Mesenteric fat pad (tissue), 1 donor: Measurements from ENCODE around the gene FKBP8. TPM values are rescaled to one million over a fixed set of nuclear protein-coding genes. Genes with fewer than 3 reads are reported as not detected.

ENCODE experiments used
- DNase-seq: peaks from one replicate; pipeline ENCODE4 v3.0.0-alpha.2; 2020; ENCODE audit warnings: low spot score
- total RNA-seq: library from RNA; stranded (reverse); fragmentation: NEBNext Ultra II Directional; extraction: Animal tissue kit (Norgen Biotek cat#: 25700); gene quantifications from one replicate; pipeline ENCODE4 v1.2.1, GENCODE V29; 2021
- donor health status: DM: yes; HTN: yes; CAD: no.

Gene FKBP8
- total RNA-seq, 1 donor from 2014 or later = 176 TPM

- no peak for DNase-seq
Measured at GRCh38 chr19:18503337-18503970, 39.9 kb downstream of the FKBP8 start.

DNA sequence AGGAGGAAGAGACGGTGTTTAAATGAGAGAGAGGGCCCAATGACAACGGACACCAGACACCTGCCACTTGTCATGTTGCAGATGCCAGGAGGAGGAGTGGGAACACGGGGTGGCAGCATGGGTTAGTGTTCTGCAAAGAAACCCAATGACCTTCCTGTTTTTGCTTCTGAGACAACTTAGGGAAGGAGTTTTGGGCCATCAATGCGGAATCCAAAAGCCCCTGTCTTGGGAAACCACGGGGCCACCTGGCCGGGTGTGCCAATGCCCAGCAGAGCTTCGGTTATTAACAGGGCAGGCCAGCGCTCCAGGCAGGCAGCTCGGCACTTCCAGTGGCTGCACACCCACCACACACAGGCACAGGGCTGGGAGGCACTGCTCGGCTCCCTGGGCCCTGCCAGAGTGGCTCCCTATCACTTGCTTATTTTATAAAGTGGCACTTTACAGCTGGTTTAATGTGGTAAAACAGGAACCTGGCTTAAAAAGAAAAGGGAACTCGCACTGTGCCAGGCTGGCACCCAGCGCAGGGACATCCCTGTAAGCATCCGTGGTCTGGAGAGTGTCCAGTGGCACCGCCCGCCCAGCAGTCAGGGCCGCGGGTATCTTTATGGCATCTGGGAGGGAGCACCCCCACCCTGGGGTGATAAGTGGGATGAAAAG lies 40.6 kb downstream of the FKBP8 start:
- DNase-seq = no peak

GRCh38 chr19:18502246-18502637 lies 41.1 kb downstream of the FKBP8 start:
- DNase-seq = no peak

- DNase-seq = no peak
Measured at GRCh38 chr19:18501832-18502231, 41.5 kb downstream of the FKBP8 start.

DNA sequence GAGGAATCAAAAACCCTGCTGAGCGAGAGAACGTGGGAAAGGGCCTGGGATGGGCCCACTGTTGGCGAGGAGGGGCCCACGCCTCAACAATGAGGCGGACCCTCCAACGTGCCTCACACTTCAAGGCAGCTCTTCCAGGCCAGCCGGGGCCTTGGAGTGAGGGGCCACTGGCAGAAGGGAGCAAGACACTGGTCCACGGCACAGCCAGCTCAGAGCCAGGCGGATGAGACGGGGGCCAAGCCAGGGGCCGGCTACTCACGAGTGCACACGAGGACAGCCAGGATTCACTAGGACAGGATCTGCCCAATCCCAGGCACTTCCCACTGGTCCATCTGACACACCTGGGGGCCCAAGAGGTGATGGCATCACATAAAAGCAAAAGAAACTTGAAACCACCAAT lies 42.0 kb downstream of the FKBP8 start:
- no peak for DNase-seq

DNA sequence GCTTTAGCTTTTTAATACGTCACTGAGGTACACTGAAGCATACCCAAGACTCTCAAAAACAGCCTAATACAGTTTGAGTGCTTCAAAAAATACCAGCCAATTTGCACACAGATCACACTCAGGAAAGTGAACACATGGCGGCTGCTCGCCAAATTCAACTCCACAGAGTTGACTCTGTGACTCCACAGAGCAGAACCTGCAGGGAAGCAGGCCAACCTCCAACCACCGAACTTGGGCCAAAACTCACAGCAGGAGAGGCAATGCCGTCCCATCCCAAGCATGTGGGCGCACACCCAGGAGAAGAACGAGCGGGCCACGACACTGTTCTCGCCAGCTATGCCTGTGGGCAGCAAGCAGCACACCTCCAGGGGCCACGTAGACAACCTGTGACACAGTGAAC lies 42.6 kb downstream of the FKBP8 start:
- no peak for DNase-seq

DNA sequence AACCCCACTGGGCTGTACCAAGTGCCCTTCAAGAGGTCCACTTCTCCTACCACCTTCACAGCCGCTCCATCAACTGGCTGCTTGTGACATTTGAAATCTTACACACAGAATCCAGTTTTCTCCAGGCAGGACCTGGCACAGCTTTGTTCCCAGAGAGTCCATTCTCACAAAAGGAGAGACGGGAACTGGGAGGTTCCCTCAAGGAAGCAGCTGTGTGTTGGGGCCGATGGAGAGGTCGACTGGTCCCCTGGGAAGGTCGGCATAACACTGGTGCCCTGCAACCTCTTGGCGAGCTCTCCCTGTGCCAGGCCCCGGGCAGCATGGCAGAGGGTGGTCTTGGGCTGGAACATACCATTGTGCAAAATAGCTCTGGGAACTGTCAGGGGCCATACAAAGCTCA lies 43.0 kb downstream of the FKBP8 start:
- no peak for DNase-seq

DNA sequence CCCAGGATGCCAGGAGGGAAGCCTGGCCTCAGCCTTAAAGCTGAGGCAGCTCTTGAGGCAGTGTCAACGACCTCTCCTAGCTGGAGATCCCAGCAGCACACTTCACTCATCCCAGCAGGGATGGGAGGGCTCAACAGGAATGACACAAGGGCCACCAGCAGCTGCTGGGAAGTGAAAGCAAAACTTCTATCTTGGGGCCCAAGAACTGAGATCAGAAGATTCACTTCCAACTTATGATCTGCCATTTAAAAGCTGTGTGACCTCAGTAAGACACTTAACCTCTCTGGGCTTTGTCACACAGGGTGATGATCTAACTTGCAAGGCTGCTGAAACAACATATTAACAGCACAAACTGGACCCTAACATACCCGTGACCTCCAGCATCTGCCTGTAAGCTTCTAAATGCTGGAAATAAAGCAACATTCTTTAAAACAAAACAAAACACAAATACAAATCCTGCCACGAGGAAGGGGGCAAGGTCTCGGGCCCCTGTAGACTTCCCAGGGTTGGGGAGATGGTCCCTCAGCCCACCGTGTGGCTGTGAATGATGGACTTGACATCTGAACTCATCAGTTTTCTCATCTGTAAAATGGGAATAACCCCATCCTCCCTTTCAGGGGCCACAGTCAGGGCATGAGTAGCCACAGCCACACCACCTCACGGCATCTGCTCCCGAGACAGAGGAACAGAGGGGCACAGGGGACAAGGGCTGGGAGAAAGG lies 44.2 kb downstream of the FKBP8 start:
- DNase-seq = no peak

DNA sequence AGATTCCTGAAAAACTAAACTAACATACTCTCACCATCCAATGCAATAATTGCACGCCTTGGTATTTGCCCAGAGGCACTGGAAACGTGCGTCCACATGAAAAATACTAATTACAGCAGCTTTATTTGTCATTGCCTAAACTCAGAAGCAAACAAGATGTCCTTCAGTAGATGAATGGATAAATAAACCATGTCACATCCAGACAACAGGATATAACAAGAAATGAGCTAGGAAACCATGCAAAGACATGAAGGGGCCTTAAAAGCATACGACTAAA lies 46.5 kb downstream of the FKBP8 start:
- DNase-seq = no peak

GRCh38 chr19:18496167-18496979 lies 47.0 kb downstream of the FKBP8 start:
- no peak for DNase-seq

DNA sequence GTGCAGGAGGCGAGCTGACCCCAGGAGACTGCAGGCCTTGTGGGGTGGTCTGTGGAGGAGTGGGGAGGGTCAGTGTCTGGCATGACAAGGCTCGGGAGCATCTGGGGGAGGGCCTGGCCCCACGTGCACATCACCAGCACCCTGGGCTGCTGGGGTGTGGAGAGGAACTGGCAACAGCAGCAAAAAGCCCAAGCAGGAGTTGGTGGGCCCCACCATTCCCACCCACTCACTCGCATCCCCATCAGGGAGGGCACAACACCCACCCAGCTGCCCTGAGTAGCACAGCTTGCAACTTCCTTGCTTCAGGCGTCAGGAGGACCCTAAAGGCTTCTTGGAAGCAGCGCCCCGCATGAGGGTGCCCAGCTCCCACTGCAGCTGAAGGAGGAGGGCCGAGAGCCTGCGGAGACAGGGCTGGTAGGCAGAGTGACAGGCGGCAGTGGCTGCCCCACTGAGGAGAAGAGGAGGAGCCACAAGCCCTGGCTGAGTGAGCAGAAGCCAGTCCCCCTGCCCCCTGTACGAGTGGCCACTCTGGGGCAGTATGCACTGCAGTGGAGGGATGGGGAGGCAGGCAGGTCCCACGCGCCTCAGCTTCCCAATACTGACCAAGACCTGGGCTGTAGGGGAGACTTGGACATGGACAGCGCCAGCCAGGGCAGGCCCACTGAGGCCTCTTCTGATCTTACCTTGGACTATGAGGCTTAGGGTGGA lies 48.0 kb downstream of the FKBP8 start:
- no peak for DNase-seq

GRCh38 chr19:18494267-18494607 lies 49.1 kb downstream of the FKBP8 start:
- no peak for DNase-seq

GRCh38 chr19:18493440-18494266 lies 49.7 kb downstream of the FKBP8 start:
- no peak for DNase-seq

DNA sequence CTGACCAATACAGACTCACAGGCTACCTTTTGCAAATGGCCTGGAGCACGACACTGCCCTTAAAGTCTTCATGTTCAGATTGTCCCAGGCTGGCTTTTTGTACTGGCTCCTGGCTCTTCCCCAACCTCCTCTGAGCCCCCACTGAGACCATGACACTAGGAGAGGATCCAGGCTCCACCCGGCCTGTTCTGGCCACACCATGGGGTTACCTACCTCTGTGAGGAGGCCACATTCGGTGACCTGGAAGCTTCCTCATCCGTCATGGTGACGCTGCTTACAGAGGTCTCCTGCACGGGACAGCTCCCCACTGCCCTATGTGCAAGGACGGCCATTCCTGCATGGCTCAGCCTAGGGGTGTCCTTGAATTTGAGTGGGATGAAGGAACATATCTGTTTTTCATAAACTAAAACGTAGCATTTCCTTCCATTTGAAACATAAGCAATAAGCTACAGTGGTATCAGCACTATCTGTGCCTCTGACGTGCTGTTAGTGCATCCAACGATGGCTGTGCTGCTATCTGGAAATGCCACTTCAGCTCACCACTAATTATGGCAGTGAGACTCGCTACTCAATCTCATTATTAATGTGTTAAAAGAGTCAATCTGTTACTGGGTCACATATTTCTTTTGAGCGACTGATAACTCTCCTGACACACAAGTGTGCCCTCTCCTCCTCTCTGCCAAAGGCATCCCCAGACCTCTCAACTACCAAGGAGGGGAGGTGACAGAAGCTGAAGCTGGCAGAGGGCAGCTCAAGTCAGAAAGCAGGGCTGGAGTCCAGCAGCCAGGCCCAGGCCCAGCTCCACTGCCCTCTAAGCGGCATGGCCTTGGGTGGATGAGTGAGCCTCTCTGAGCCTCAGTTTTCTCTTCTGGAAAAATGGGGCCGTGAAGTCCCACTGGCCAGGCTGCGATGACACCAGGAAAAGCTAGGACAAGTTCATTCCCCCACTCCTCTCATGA lies 51.1 kb downstream of the FKBP8 start:
- DNase-seq = no peak

DNA sequence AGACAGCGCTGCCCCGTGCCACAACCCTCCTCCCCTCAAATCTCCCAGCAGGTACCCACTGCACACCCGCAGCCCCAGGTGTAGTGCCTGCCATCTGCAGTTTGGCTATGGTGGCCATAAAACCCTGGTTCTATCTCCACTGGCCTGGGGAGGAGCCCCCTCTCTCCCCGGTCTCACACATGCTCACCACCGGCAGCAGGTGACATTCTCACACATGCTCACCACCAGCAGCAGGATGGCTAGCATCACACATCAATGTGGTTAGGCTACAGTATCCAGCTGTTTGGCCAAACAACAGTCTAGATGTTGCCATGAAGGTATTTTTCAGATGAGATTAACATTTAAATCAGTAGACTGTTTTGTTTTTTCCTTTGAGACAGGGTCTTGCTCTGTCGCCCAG lies 52.6 kb downstream of the FKBP8 start:
- no peak for DNase-seq

GRCh38 chr19:18489627-18490184 lies 53.7 kb downstream of the FKBP8 start:
- DNase-seq = no peak

DNA sequence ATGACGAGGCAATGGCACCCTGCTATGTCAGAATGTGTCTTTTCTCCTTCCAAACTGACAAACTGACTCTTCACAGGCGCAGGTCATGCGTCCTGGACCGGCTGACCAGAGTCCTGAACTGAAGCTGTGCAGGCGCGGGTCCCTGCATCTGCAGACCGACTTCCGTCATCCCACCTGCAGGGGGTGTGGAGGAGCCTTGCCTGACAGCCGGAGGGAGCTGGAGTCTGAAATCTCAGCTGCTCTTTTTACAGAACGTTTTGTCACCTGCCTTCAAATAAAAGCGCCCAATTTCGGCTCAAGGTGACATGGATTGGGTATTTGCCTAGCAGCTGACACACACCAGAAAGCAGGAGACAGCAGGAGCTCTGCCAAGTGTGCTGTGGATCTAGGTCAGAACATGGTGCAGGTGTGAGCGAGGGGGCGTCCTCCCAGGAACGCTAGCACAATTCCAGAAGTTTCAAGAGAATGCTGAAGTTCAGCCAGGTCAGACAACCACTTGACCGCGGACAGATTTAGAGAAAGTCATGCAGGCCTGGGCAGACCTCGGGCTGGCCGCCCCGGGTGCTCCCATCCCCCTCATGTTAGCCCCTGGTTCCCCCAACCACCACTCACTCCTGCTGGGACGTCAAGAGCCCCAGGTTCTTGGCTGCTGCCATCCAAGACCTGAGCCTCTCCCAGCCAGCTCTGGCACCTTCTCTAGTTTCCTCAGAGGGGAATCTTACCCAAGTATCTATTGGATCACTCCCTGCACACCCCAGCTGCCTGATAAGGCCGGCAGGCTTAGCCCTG lies 54.3 kb downstream of the FKBP8 start:
- DNase-seq = no peak

GRCh38 chr19:18488403-18488723 lies 55.0 kb downstream of the FKBP8 start:
- no peak for DNase-seq
